Vagina (tissue), 2 donors: ENCODE results near the gene FOXP4.

Experiments
- CTCF ChIP-seq, 3 experiments: fragments of 450-650 bp in 2 of 3; fragments of 200-600 bp in 1 of 3; sonication (generic) in 1 of 3; IDR thresholded peaks; one replicate each; pipeline ENCODE4 v1.5.1; 2017 to 2019; ENCODE audit warnings: antibody characterized with exemption in 3 of 3, mild to moderate bottlenecking in 2 of 3, moderate library complexity in 2 of 3
- POLR2A ChIP-seq, 2 donors: fragments of 450-650 bp; IDR thresholded peaks; one replicate each; pipeline ENCODE4 v1.6.1; 2017; ENCODE audit warnings: antibody characterized with exemption in 2 of 2, mild to moderate bottlenecking in 2 of 2, moderate library complexity in 2 of 2

- TF ChIP-seq CTCF (IDR thresholded peaks at IDR 0.05) (no peak), POLR2A (IDR thresholded peaks at IDR 0.05) (no peak)
These were observed 12.0 kb downstream of the FOXP4 start for GRCh38 chr6:41558033-41558807.
